ENCODE data around the gene RHOV. TPM values are rescaled to one million over a fixed set of nuclear protein-coding genes. Genes with fewer than 3 reads are reported as not detected.

Gene RHOV
- total RNA-seq, 1 donor from 2014 or later, result 0.61 TPM

- H3K27ac ChIP-seq (ENCODE audit: low read depth, low read length), result no peak overlapping the region
These were observed 37.1 kb upstream of the RHOV start for GRCh38 chr15:40911141-40911540.

GRCh38 chr15:40909662-40910630, 35.9 kb upstream of the RHOV start:
- Histone ChIP-seq H3K36me3 (ENCODE audit: insufficient read depth, low read length) (peaks cover under 1% of the 10 kb centered on the region), H2AFZ (ENCODE audit: low read depth, low read length) (no peak overlapping the region), H3K4me1 (ENCODE audit: insufficient read depth, low read length) (peaks cover 21% of the 10 kb centered on the region), H3K4me2 (ENCODE audit: low read length) (no peak overlapping the region), H3K9me3 (ENCODE audit: insufficient read depth, low read depth, low read length) (no peaks in the 10 kb centered on the region), H3K79me2 (ENCODE audit: insufficient read depth, low read length) (peaks cover under 1% of the 10 kb centered on the region), H3K27me3 (ENCODE audit: insufficient read depth, low read length) (no peaks in the 10 kb centered on the region), H3K27ac (ENCODE audit: low read depth, low read length) (no peak overlapping the region), H3K9ac (ENCODE audit: low read length) (no peak overlapping the region), H4K20me1 (ENCODE audit: insufficient read depth, low read length) (peaks cover 9% of the 10 kb centered on the region), H3K4me3 (ENCODE audit: insufficient read depth, low read depth, low read length) (no peak overlapping the region)
- TF ChIP-seq EZH2 (IDR thresholded peaks at IDR 0.05; ENCODE audit: insufficient read depth, low read length) (no peak), CTCF (IDR thresholded peaks at IDR 0.05; ENCODE audit: insufficient read depth, low read depth, low read length) (no peak)
- Mint-ChIP-seq H3K36me3 (ENCODE audit: low read depth, unreplicated experiment) (peaks cover 6% of the 10 kb centered on the region), H3K27ac (ENCODE audit: unreplicated experiment) (no peak overlapping the region), H3K27me3 (ENCODE audit: low read depth, unreplicated experiment) (peaks cover 8% of the 10 kb centered on the region), H3K9me3 (ENCODE audit: unreplicated experiment) (no peaks in the 10 kb centered on the region), H3K4me3 (ENCODE audit: unreplicated experiment) (no peak overlapping the region), H3K4me1 (ENCODE audit: low read depth, unreplicated experiment) (no peaks in the 10 kb centered on the region)
- no peak for DNase-seq (ENCODE audit: low read depth)
- FAIRE-seq, result no peak

More at GRCh38 chr15:40911141-40911540, 37.1 kb upstream of the RHOV start:
- Mint-ChIP-seq H3K9me3 (ENCODE audit: unreplicated experiment) (no peaks in the 10 kb centered on the region), H3K4me3 (ENCODE audit: unreplicated experiment) (no peak overlapping the region), H3K36me3 (ENCODE audit: low read depth, unreplicated experiment) (peaks cover 8% of the 10 kb centered on the region), H3K27me3 (ENCODE audit: low read depth, unreplicated experiment) (peaks cover 10% of the 10 kb centered on the region), H3K27ac (ENCODE audit: unreplicated experiment) (no peak overlapping the region), H3K4me1 (ENCODE audit: low read depth, unreplicated experiment) (no peaks in the 10 kb centered on the region)
- Histone ChIP-seq H3K4me2 (ENCODE audit: low read length) (no peak overlapping the region), H3K9ac (ENCODE audit: low read length) (no peak overlapping the region), H3K4me1 (ENCODE audit: insufficient read depth, low read length) (peaks cover 14% of the 10 kb centered on the region), H3K9me3 (ENCODE audit: insufficient read depth, low read depth, low read length) (no peaks in the 10 kb centered on the region), H4K20me1 (ENCODE audit: insufficient read depth, low read length) (no peaks in the 10 kb centered on the region), H3K36me3 (ENCODE audit: insufficient read depth, low read length) (no peaks in the 10 kb centered on the region), H3K4me3 (ENCODE audit: insufficient read depth, low read depth, low read length) (no peak overlapping the region), H3K27me3 (ENCODE audit: insufficient read depth, low read length) (no peaks in the 10 kb centered on the region), H2AFZ (ENCODE audit: low read depth, low read length) (no peak overlapping the region), H3K79me2 (ENCODE audit: insufficient read depth, low read length) (no peaks in the 10 kb centered on the region)
- no peak for DNase-seq (ENCODE audit: low read depth)
- FAIRE-seq, result no peak
- TF ChIP-seq CTCF (IDR thresholded peaks at IDR 0.05; ENCODE audit: insufficient read depth, low read depth, low read length) (no peak), EZH2 (IDR thresholded peaks at IDR 0.05; ENCODE audit: insufficient read depth, low read length) (no peak)

GRCh38 chr15:40908095-40908494, 34.1 kb upstream of the RHOV start:
- Histone ChIP-seq H3K4me3 (ENCODE audit: insufficient read depth, low read depth, low read length) (no peak overlapping the region), H3K27me3 (ENCODE audit: insufficient read depth, low read length) (no peaks in the 10 kb centered on the region), H3K4me1 (ENCODE audit: insufficient read depth, low read length) (peaks cover 21% of the 10 kb centered on the region), H3K79me2 (ENCODE audit: insufficient read depth, low read length) (peaks cover 5% of the 10 kb centered on the region), H3K36me3 (ENCODE audit: insufficient read depth, low read length) (peaks cover 8% of the 10 kb centered on the region), H2AFZ (ENCODE audit: low read depth, low read length) (no peak overlapping the region), H3K9me3 (ENCODE audit: insufficient read depth, low read depth, low read length) (no peaks in the 10 kb centered on the region), H3K9ac (ENCODE audit: low read length) (no peak overlapping the region), H3K4me2 (ENCODE audit: low read length) (no peak overlapping the region), H3K27ac (ENCODE audit: low read depth, low read length) (no peak overlapping the region), H4K20me1 (ENCODE audit: insufficient read depth, low read length) (peaks cover 23% of the 10 kb centered on the region)
- Mint-ChIP-seq H3K27ac (ENCODE audit: unreplicated experiment) (no peak overlapping the region), H3K36me3 (ENCODE audit: low read depth, unreplicated experiment) (peaks cover 14% of the 10 kb centered on the region), H3K4me3 (ENCODE audit: unreplicated experiment) (no peak overlapping the region), H3K4me1 (ENCODE audit: low read depth, unreplicated experiment) (no peaks in the 10 kb centered on the region), H3K9me3 (ENCODE audit: unreplicated experiment) (no peaks in the 10 kb centered on the region), H3K27me3 (ENCODE audit: low read depth, unreplicated experiment) (peaks cover 4% of the 10 kb centered on the region)
- FAIRE-seq, result no peak
- TF ChIP-seq EZH2 (IDR thresholded peaks at IDR 0.05; ENCODE audit: insufficient read depth, low read length), result no peak
- TF ChIP-seq CTCF (IDR thresholded peaks at IDR 0.05; ENCODE audit: insufficient read depth, low read depth, low read length), result no peak
- no peak for DNase-seq (ENCODE audit: low read depth)

Measured in astrocyte (in vitro differentiated cells and primary cell).